Right cardiac atrium (tissue), 5 donors: ENCODE measurements around the gene TEX55. TPM values are rescaled to one million over a fixed set of nuclear protein-coding genes. Genes with fewer than 3 reads are reported as not detected.

Source experiments
- ATAC-seq, 2 donors: fragments of 200-7000 bp; cut with Tn5 transposase; one replicate each; pipeline versions ENCODE4 v1.8.0 to v1.9.1; 2020; ENCODE audit warnings: moderate library complexity in 2 of 2, mild to moderate bottlenecking in 1 of 2
- DNase-seq, 3 donors: peaks; one replicate each; pipeline ENCODE4 v3.0.0-alpha.2; 2020
- H3K27ac ChIP-seq: one replicate; pipeline ENCODE4 v1.5.1; 2013; ENCODE audit warnings: mild to moderate bottlenecking, low read length, control low read depth, moderate library complexity
- H3K27me3 ChIP-seq: one replicate; pipeline ENCODE4 v1.6.1; 2013; ENCODE audit not compliant: control insufficient read depth, insufficient read depth
- H3K4me1 ChIP-seq: one replicate; pipeline ENCODE4 v1.6.1; 2013; ENCODE audit warnings: low read length; ENCODE audit not compliant: control insufficient read depth, insufficient read depth
- H3K4me3 ChIP-seq: one replicate; pipeline ENCODE4 v1.5.1; 2013; ENCODE audit warnings: low read length, control low read depth
- H3K9me3 ChIP-seq: one replicate; pipeline ENCODE4 v1.6.1; 2013; ENCODE audit warnings: low read length; ENCODE audit not compliant: control insufficient read depth
- WGBS: extraction: QIAGEN DNeasy Blood & Tissue Kit; methylation state at CpG from one replicate; pipeline ENCODE4 v1.1.7; 2013; 5-methylcytosine and 5-hydroxymethylcytosine counted together
- intact Hi-C, 4 donors: fragments of 100-400 bp; cut with DNase I; formaldehyde crosslinking; loops; one replicate each; pipeline versions ENCODE4 v1.11.0 to v1.14.0; 2022 to 2023
- polyA plus RNA-seq: library from polyadenylated mRNA; stranded (reverse); fragments of 200-250 nt; gene quantifications from one replicate; pipeline ENCODE4 v1.2.3, GENCODE V29; 2013
- total RNA-seq, 4 donors: library from RNA; stranded (reverse); fragmentation: NEBNext Ultra II Directional; extraction: Animal tissue kit (Norgen Biotek cat#: 25700); gene quantifications; one replicate each; pipeline ENCODE4 v1.2.1, GENCODE V29; 2021
- donor health status: healthy with polysubstance abuse.
- donor health status: DM: no; HTN: yes; CAD: no.
- donor health status: DM: no; HTN: no; CAD: no.
- donor health status: DM: no; HTN: yes; CAD: no; lungs with severe emphysema.
- donor health status: DM: yes; HTN: yes; CAD: no.

Gene TEX55
- total and polyA plus RNA-seq, 5 donors: not detected

DNA sequence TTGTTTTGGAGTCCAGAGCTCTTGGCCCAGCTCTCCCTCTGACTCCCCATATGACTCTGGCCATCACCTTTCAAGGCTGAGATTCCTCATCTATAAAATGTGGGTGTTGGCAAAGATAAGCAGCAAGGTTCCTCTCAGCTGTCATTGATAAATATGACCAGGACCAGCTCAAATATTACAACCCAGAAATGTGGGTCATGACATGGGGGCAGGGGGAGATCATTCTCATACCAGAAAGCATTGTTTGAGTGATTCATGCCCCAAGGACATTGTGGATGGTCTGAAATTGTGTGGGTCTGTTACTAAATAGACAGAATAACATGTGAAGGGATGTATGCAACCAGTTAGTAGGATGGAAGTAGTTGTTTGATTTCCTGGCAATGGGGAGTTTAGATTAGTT is 41.3 kb downstream of the TEX55 start:
- intact Hi-C loops: no loop called here
- no peaks in the 10 kb centered on the region for H3K27me3 ChIP-seq
- no peak overlapping the region for H3K4me3 ChIP-seq
- no peaks in the 10 kb centered on the region for H3K4me1 ChIP-seq
- ATAC-seq (no peak), DNase-seq (no peak)
- no peak overlapping the region for H3K27ac ChIP-seq
- no peaks in the 10 kb centered on the region for H3K9me3 ChIP-seq

DNA sequence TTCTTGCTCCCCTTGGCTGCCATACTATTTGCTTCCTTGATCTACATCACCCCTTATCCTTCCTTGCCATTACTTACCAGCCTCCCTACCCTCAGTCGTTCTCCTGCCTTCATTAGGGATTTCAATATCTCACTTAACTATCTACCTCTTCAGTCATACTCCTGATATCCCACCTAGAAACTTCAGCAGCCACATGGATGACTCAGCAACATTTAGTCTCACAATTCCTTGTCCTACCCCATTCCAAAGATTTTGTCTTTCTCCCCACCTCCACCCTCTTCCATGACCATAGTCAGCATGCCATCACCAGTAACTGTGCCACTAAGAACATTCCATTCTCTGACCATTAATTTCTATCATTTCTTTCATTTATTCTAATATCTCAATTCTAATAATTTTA is 45.8 kb downstream of the TEX55 start:
- ATAC-seq: no peak
- no peaks in the 10 kb centered on the region for H3K9me3 ChIP-seq
- no peaks in the 10 kb centered on the region for H3K4me1 ChIP-seq
- H3K27ac ChIP-seq: no peak overlapping the region
- no peak overlapping the region for H3K4me3 ChIP-seq
- no peak for DNase-seq
- 77% methylated on average over 1 of the region's 1 CpG for WGBS
- intact Hi-C loops: no loop called here
- H3K27me3 ChIP-seq: no peaks in the 10 kb centered on the region

DNA sequence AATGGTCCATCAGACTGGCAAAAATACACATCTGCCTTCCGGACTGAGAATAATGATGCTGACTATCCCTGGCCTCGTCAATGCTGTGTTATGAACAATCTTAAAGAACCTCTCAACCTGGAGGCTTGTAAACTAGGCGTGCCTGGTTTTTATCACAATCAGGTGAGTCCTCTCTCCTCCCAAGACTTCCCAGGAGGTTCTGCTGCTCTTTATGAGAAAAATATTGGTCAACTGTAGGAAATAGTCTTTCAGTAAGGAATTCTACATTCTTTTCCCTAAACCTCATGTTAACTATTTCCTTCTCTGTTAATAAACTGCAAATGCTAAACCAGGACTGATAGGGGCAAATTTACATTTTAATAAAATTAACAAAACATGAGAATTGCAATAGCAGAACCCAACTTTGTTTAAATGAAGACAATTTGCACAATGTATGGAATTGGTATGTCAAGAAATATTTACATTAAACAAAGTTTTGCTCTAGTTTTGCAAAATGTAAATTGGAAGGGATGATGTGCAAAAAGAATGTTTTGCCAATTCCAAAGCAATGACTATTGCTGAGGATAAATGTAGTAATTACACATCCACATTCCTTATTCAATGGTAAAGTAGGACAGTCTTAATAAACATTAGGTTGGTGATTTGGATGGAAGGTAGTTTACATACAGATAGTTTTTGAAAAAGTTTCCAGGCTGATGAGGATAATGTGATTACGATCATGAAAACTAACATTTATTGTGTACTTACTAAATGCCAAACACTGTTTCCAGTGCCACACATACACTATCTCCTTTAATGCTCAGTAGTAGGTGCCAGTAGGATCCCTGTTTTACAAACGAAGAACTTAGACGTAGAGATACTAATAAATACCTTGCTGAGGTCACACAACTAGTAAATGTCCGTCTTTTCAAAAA is 48.5 kb downstream of the TEX55 start:
- Histone ChIP-seq H3K9me3 (no peaks in the 10 kb centered on the region), H3K4me3 (no peak overlapping the region), H3K27me3 (no peaks in the 10 kb centered on the region), H3K4me1 (no peaks in the 10 kb centered on the region), H3K27ac (no peak overlapping the region)
- intact Hi-C loops: no loop called here
- ATAC-seq (no peak), DNase-seq (no peak)
- 79% methylated on average over 7 of the region's 7 CpGs for WGBS

DNA sequence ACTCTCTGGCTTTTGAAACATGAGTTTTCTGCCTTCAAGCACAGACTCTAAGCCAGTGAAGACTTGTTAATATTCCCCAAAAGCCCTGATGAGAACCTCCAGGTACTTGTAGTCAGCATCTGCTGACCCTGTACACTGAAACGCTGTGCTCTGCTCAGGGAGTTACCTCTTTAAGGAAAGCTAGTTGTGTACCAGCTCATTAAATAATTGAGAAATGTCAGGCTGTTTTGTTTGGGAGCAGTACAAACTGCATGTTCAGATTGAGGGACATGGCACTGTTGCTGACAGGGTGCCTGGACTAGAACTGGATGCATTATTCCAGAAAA is 49.1 kb downstream of the TEX55 start:
- ATAC-seq: no peak
- Histone ChIP-seq H3K27ac (no peak overlapping the region), H3K4me1 (no peaks in the 10 kb centered on the region), H3K27me3 (no peaks in the 10 kb centered on the region), H3K9me3 (no peaks in the 10 kb centered on the region), H3K4me3 (no peak overlapping the region)
- intact Hi-C loops: no loop called here
- no peak for DNase-seq
- WGBS: 78% methylated on average over 1 of the region's 1 CpG

DNA sequence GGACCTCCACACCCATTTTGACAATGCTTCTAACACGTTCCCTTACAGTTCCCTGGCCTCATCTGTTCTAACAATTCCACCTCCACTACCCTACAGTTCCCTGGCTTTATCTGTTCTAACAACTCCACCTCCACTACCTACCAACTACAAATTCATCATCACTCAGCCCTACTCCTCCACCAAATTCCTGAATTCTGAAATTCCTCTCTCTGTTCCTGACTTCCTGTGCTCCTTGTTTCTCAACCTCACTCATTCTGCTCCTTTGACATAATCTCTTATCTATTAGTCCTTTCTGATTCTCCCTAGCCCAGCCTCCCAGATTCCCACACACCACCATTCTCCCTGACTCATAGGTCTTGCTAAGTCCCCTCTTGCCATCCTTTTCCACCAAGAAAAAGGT is 49.9 kb downstream of the TEX55 start:
- no peaks in the 10 kb centered on the region for H3K4me1 ChIP-seq
- no peak overlapping the region for H3K4me3 ChIP-seq
- no peaks in the 10 kb centered on the region for H3K27me3 ChIP-seq
- WGBS: 76% methylated on average over 1 of the region's 1 CpG
- intact Hi-C loops: no loop called here
- no peaks in the 10 kb centered on the region for H3K9me3 ChIP-seq
- ATAC-seq: no peak
- no peak for DNase-seq
- H3K27ac ChIP-seq: no peak overlapping the region

Other genes starting within 250 kb of the TEX55 start
- 1 to 10 TPM; 3.6 to 9.3 (median 5.5) TPM for gene IGSF11, start 111.3 kb upstream of the TEX55 start, total RNA-seq
- gene IGSF11, start 111.3 kb upstream of the TEX55 start, polyA plus RNA-seq: 2.7 TPM
- 1 to 10 TPM in 1 of 4 donors, under 1 TPM in 2, not detected in 1; 0.15 to 1.5 (median 0.26) TPM for gene UPK1B, start 27.4 kb downstream of the TEX55 start, total RNA-seq
- 0.05 TPM for gene UPK1B, start 27.4 kb downstream of the TEX55 start, polyA plus RNA-seq
- 10 to 100 TPM; 11.9 to 20.1 (median 15.2) TPM for gene B4GALT4, start 94.7 kb downstream of the TEX55 start, total RNA-seq
- gene B4GALT4, start 94.7 kb downstream of the TEX55 start, polyA plus RNA-seq: 10.3 TPM
- 10 to 100 TPM; 41.3 to 52.3 (median 48.5) TPM for gene ARHGAP31, start 148.2 kb downstream of the TEX55 start, total RNA-seq
- 14.6 TPM for gene ARHGAP31, start 148.2 kb downstream of the TEX55 start, polyA plus RNA-seq